ENCODE data around the gene BPI. TPM values are rescaled to one million over a fixed set of nuclear protein-coding genes. Genes with fewer than 3 reads are reported as not detected.

BPI gene
- total RNA-seq, 1 experiment from 2014 or later = not detected

DNA sequence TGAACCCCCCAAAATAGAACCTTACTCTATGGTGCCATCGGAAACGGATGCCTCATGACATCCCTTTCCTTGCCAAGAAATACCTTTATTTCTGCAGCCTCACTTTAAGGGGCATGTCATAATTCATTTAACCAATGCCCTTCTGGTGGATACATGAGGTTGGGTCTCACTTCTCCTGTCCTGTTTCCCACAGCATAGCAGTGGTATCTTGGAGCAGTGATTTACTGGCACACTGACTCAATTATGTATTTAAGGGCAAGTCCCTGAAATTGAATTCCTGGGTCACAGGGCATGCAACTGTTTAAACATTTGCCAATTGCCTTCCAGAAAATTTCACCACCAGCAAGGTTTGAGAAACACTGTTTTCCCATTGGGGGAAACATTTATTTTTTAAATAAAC is 41.7 kb downstream of the BPI start:
- BruUV-seq (replicated peaks) = no TSS peak
- H2AFZ ChIP-seq (ENCODE audit: low read depth, low read length, poor library complexity, severe bottlenecking) = no peak overlapping the region
- H3K4me3 ChIP-seq (replicated peaks in 1 of 2; ENCODE audit: low read depth in 1 of 2, low read length in 2 of 2) = no peak overlapping the region
- no peaks in the 10 kb centered on the region for H3K9me2 ChIP-seq (ENCODE audit: insufficient read depth)
- H3K4me2 ChIP-seq (ENCODE audit: low read length) = no peak overlapping the region
- CTCF ChIA-PET = no interaction called here
- H4K20me1 ChIP-seq (ENCODE audit: insufficient read depth) = no peaks in the 10 kb centered on the region
- no peak for DNase-seq (ENCODE audit: low read depth, low spot score)
- no peaks in the 10 kb centered on the region for H3K79me2 ChIP-seq (ENCODE audit: insufficient read depth, low read length)
- H3K36me3 ChIP-seq (ENCODE audit: control insufficient read depth in 1 of 2, insufficient read depth in 2 of 2, low read length in 2 of 2) = no peaks in the 10 kb centered on the region
- no peak for ATAC-seq
- H3K9me3 ChIP-seq (ENCODE audit: control insufficient read depth in 1 of 2, insufficient read depth in 1 of 2, low read depth in 1 of 2, low read length in 2 of 2) = no peaks in the 10 kb centered on the region
- no peaks in the 10 kb centered on the region for H3K4me1 ChIP-seq (ENCODE audit: control insufficient read depth in 1 of 2, insufficient read depth in 2 of 2, low read length in 2 of 2)
- no peak overlapping the region for H3K9ac ChIP-seq (ENCODE audit: low read length)
- RAD21 ChIA-PET (ENCODE audit: low non-redundant PET in 1 of 2, low total read pairs in 2 of 2, uncharacterized antibody in 2 of 2, unreplicated experiment in 2 of 2) = no interaction called here
- intact Hi-C loops (cut with micrococcal nuclease) = no loop called here
- H3K27ac ChIP-seq (ENCODE audit: low read depth, low read length) = no peak overlapping the region
- POLR2A ChIA-PET = no interaction called here
- H3K27me3 ChIP-seq (ENCODE audit: insufficient read depth, low read length) = no peaks in the 10 kb centered on the region
- TF ChIP-seq CBX3 (IDR thresholded peaks at IDR 0.05; ENCODE audit: low read depth) (no peak), SRF (IDR thresholded peaks at IDR 0.05; ENCODE audit: low read depth) (no peak), POLR2A (IDR thresholded peaks at IDR 0.05; ENCODE audit: borderline replicate concordance, extremely low read depth, insufficient read depth, insufficient read length) (no peak), JUND (IDR thresholded peaks at IDR 0.05) (no peak), ZNF274 (IDR thresholded peaks at IDR 0.05; ENCODE audit: low read depth, low read length) (no peak), FOSL1 (IDR thresholded peaks at IDR 0.05; ENCODE audit: low read depth) (no peak), EZH2 (IDR thresholded peaks at IDR 0.05) (no peak), EZH2phosphoT487 (IDR thresholded peaks at IDR 0.05; ENCODE audit: borderline replicate concordance) (no peak), CEBPB (IDR thresholded peaks at IDR 0.05; ENCODE audit: low read depth) (no peak), EGR1 (IDR thresholded peaks at IDR 0.05; ENCODE audit: low read depth) (no peak), ELF1 (IDR thresholded peaks at IDR 0.05; ENCODE audit: borderline replicate concordance, low read depth) (no peak), SP1 (IDR thresholded peaks at IDR 0.05; ENCODE audit: low read depth) (no peak)
- TF ChIP-seq, protein P1, sequence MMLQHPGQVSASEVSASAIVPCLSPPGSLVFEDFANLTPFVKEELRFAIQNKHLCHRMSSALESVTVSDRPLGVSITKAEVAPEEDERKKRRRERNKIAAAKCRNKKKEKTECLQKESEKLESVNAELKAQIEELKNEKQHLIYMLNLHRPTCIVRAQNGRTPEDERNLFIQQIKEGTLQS (IDR thresholded peaks at IDR 0.05) = no peak
- TF ChIP-seq, protein P2, sequence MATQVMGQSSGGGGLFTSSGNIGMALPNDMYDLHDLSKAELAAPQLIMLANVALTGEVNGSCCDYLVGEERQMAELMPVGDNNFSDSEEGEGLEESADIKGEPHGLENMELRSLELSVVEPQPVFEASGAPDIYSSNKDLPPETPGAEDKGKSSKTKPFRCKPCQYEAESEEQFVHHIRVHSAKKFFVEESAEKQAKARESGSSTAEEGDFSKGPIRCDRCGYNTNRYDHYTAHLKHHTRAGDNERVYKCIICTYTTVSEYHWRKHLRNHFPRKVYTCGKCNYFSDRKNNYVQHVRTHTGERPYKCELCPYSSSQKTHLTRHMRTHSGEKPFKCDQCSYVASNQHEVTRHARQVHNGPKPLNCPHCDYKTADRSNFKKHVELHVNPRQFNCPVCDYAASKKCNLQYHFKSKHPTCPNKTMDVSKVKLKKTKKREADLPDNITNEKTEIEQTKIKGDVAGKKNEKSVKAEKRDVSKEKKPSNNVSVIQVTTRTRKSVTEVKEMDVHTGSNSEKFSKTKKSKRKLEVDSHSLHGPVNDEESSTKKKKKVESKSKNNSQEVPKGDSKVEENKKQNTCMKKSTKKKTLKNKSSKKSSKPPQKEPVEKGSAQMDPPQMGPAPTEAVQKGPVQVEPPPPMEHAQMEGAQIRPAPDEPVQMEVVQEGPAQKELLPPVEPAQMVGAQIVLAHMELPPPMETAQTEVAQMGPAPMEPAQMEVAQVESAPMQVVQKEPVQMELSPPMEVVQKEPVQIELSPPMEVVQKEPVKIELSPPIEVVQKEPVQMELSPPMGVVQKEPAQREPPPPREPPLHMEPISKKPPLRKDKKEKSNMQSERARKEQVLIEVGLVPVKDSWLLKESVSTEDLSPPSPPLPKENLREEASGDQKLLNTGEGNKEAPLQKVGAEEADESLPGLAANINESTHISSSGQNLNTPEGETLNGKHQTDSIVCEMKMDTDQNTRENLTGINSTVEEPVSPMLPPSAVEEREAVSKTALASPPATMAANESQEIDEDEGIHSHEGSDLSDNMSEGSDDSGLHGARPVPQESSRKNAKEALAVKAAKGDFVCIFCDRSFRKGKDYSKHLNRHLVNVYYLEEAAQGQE (IDR thresholded peaks at IDR 0.05; ENCODE audit: low read depth) = no peak
- TF ChIP-seq, protein P3, sequence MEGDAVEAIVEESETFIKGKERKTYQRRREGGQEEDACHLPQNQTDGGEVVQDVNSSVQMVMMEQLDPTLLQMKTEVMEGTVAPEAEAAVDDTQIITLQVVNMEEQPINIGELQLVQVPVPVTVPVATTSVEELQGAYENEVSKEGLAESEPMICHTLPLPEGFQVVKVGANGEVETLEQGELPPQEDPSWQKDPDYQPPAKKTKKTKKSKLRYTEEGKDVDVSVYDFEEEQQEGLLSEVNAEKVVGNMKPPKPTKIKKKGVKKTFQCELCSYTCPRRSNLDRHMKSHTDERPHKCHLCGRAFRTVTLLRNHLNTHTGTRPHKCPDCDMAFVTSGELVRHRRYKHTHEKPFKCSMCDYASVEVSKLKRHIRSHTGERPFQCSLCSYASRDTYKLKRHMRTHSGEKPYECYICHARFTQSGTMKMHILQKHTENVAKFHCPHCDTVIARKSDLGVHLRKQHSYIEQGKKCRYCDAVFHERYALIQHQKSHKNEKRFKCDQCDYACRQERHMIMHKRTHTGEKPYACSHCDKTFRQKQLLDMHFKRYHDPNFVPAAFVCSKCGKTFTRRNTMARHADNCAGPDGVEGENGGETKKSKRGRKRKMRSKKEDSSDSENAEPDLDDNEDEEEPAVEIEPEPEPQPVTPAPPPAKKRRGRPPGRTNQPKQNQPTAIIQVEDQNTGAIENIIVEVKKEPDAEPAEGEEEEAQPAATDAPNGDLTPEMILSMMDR (IDR thresholded peaks at IDR 0.05 in 2 of 3, conservative IDR thresholded peaks at IDR 0.05 in 1 of 3; ENCODE audit: borderline replicate concordance in 1 of 3, insufficient read depth in 1 of 3, low read depth in 2 of 3, low read length in 2 of 3) = no peak
